GM18526 (cell line): ENCODE results near the gene TRIM27.

Experiments used
- POLR2A ChIP-seq: IDR thresholded peaks from 3 replicates; pipeline ENCODE4 v1.6.1; 2011; ENCODE audit not compliant: insufficient read length; ENCODE audit errors: extremely low read depth

Gene TRIM27

GRCh38 chr6:28923318-28924102, at the start of gene TRIM27:
Gene TRIM27 (minus strand): TSS chr6:28923985. CDS start chr6:28923632, 353 bp downstream.
- TF ChIP-seq POLR2A: peak; percentile 92

GRCh38 chr6:28969129-28969528, 45.3 kb upstream of the TRIM27 start:
- TF ChIP-seq POLR2A: no peak

- TF ChIP-seq POLR2A: no peak
Observed at GRCh38 chr6:28968476-28968875, 44.7 kb upstream of the TRIM27 start.

DNA sequence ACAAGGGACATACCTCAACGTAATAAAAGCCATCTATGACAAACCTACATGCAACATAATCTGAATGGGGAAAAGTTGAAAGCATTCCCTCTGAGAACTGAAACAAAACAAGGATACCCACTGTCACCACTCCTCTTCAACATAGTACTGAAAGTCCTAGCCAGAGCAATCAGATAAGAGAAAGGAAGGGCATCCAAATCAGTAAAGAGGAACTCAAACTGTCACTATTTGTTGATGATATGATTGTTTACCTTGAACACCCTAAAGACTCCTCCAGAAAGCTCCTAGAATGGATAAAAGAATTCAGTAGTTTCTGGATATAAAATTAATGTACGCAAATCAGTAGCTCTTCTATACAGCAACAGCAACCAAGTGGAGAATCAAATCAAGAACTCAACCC, 41.9 kb upstream of the TRIM27 start:
- TF ChIP-seq POLR2A: no peak

- TF ChIP-seq POLR2A: no peak
Observed at GRCh38 chr6:28960846-28961500, 37.2 kb upstream of the TRIM27 start.

DNA sequence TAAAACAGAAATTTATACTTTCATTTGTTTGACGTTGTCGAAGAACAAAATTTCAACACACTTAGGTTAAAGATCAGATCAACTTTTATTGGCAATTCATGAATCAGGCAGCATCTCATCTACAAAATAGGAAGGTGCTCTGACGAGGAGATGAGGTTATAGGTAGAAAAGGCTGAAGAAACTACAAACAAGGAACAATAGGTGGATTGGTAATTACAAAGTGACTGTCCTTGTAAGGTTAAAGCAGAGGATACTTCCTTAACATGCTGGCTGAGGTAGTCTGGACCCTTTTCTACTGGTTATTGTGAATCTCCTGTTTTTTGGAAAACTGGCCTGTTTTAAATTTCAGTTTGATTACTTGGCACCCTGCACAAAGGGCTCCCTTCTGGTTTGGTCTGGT, 32.5 kb upstream of the TRIM27 start:
- TF ChIP-seq POLR2A: no peak

GRCh38 chr6:28953585-28954258, 29.9 kb upstream of the TRIM27 start:
- TF ChIP-seq POLR2A: no peak

DNA sequence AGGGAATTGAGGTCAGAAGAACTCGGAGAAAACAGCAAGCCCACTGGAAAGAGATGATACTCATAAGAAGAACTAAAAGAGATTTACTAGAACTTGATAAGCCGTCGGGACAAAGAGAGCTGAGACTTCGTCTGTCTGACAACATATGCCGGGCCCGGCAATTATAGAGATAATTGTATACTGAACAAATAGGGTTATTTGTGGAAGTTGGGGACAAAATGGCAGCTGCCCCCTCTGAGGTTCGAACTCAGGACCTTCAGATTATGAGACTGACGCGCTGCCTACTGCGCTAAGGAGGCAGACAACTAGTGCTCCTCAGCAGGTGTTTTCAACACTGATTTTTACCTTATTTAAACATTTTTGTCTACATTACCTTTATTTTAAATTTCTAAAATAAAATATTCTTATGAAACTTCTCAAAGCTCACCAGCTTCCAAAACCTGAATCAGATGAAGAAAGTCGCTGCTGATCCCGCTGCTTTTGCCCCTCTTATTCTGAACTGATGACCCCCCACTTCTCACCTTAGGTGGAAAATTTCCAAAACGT, 29.3 kb upstream of the TRIM27 start:
- no peak for TF ChIP-seq POLR2A

GRCh38 chr6:28948782-28949486, 25.1 kb upstream of the TRIM27 start:
- TF ChIP-seq POLR2A: no peak

DNA sequence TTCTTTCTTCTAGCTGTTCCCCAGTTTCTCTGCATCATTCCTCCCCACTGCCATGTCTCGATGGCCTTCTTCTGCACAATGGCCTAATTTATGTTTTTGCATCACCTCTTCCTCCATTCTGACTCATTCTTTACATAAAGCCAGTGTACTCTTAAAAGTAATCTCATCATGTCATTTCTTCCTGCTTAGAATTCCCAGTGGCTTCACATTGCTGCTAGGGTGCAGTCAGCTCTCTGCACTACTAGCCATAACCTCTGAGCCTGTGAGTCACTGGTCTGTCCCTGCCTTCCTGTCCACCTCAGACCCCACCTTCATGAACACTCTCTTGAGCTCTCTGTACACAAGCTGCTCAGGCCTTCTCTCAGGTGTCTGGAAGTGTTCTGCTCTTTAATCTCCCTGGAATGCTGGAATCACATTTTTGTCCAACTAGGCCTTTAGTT, 24.1 kb upstream of the TRIM27 start:
- no peak for TF ChIP-seq POLR2A

DNA sequence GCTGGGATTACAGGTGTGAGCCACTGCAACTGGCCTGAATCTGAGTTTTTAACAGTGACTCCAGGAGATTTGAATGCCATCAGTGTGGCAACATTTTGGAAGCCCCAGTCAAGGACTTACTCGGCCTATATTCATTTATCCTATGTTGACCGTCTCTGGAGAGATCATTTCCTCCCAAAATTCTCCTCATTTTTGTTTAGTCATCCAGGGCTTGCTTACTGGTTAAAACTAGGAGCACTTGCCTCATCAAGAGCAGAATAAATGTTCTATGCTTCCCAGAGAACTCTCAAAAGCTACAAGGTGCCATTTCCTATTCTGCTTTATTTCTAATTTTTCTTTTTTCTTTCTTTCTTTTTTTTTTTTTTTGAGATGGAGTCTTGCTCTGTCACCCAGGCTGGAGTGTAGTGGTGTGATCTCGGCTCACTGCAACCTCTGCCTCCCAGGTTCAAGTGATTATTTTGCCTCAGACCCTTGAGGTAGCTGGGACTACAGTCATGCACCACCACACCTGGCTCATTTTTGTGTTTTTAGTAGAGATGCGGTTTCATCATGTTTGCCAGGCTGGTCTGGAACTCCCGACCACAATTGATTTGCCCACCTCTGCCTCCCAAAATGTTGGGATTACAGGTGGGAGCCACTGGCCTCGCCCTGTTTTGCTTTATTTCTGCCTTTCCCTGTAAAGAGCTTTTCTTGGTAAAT, 23.4 kb upstream of the TRIM27 start:
- TF ChIP-seq POLR2A: no peak

GRCh38 chr6:28945349-28945748, 21.6 kb upstream of the TRIM27 start:
- no peak for TF ChIP-seq POLR2A

- no peak for TF ChIP-seq POLR2A
Observed at GRCh38 chr6:28944412-28944865, 20.7 kb upstream of the TRIM27 start.
